MG63 (cell line): ENCODE measurements around the gene MLLT6. TPM values are rescaled to one million over a fixed set of nuclear protein-coding genes. Genes with fewer than 3 reads are reported as not detected.

Experiments
- DNase-seq: peaks from one replicate; pipeline ENCODE4 v3.0.0-alpha.2; 2020
- H3K27me3 ChIP-seq: fragments of 250-450 bp; sonication (Bioruptor Pico); 2 replicates; pipeline ENCODE4 v1.5.1; 2020; ENCODE audit warnings: mild to moderate bottlenecking, moderate library complexity
- H3K36me3 ChIP-seq: fragments of 250-450 bp; sonication (Bioruptor Pico); 2 replicates; pipeline ENCODE4 v1.5.1; 2020; ENCODE audit warnings: mild to moderate bottlenecking, moderate library complexity
- H3K4me3 ChIP-seq: fragments of 250-450 bp; sonication (Bioruptor Pico); 2 replicates; pipeline ENCODE4 v1.5.1; 2020; ENCODE audit warnings: mild to moderate bottlenecking, moderate library complexity
- H3K9me3 ChIP-seq: fragments of 250-450 bp; sonication (Bioruptor Pico); 2 replicates; pipeline ENCODE4 v1.5.1; 2020; ENCODE audit warnings: mild to moderate bottlenecking, moderate library complexity
- total RNA-seq: library from RNA; depleted of rRNA; stranded (reverse); fragments of >200 nt; shearing (Covaris generic); gene quantifications from 2 replicates; pipeline ENCODE4 v1.2.3, GENCODE V29; 2014; ENCODE audit warnings: low replicate concordance

Gene MLLT6
- total RNA-seq, 1 experiment from 2014 or later: 17.5 TPM

GRCh38 chr17:38729886-38730525 lies 24.9 kb downstream of the MLLT6 start, which contains the start of gene CISD3:
Gene CISD3 (plus strand): TSS chr17:38730341. CDS start chr17:38730359, 18 bp downstream.
- Histone ChIP-seq H3K4me3 (peak within 1 kb of the TSS; percentile 75), H3K36me3 (peaks cover 33% of the 10 kb centered on the region), H3K9me3 (no peaks in the 10 kb centered on the region), H3K27me3 (no peaks in the 10 kb centered on the region)
- peak; percentile 90 for DNase-seq

GRCh38 chr17:38730526-38731379 lies 25.7 kb downstream of the MLLT6 start:
- Histone ChIP-seq H3K27me3 (no peaks in the 10 kb centered on the region), H3K36me3 (peaks cover 33% of the 10 kb centered on the region), H3K4me3 (peak overlapping the region; percentile 75), H3K9me3 (no peaks in the 10 kb centered on the region)
- peak; percentile 80 for DNase-seq

GRCh38 chr17:38731526-38732294 lies 26.6 kb downstream of the MLLT6 start:
- H3K9me3 ChIP-seq: no peaks in the 10 kb centered on the region
- no peak for DNase-seq
- peaks cover 43% of the 10 kb centered on the region for H3K36me3 ChIP-seq
- H3K27me3 ChIP-seq: no peaks in the 10 kb centered on the region
- peak overlapping the region; percentile 75 for H3K4me3 ChIP-seq

- Histone ChIP-seq H3K9me3 (no peaks in the 10 kb centered on the region), H3K36me3 (peaks cover 49% of the 10 kb centered on the region)
- DNase-seq: no peak
Observed at GRCh38 chr17:38732376-38733281, 27.6 kb downstream of the MLLT6 start.

GRCh38 chr17:38733282-38733981 lies 28.4 kb downstream of the MLLT6 start:
- no peak for DNase-seq
- Histone ChIP-seq H3K36me3 (peaks cover 56% of the 10 kb centered on the region), H3K9me3 (no peaks in the 10 kb centered on the region), H3K4me3 (no peak overlapping the region), H3K27me3 (no peaks in the 10 kb centered on the region)

More at GRCh38 chr17:38732376-38733281, 27.6 kb downstream of the MLLT6 start:
- H3K27me3 ChIP-seq: no peaks in the 10 kb centered on the region
- H3K4me3 ChIP-seq: no peak overlapping the region

GRCh38 chr17:38733982-38734973 lies 29.2 kb downstream of the MLLT6 start:
- H3K9me3 ChIP-seq: no peaks in the 10 kb centered on the region
- no peaks in the 10 kb centered on the region for H3K27me3 ChIP-seq
- H3K4me3 ChIP-seq: no peak overlapping the region
- no peak for DNase-seq
- peaks cover 63% of the 10 kb centered on the region for H3K36me3 ChIP-seq

GRCh38 chr17:38735161-38735997 lies 30.3 kb downstream of the MLLT6 start:
- Histone ChIP-seq H3K36me3 (peaks cover 68% of the 10 kb centered on the region), H3K27me3 (no peaks in the 10 kb centered on the region), H3K4me3 (no peak overlapping the region), H3K9me3 (no peaks in the 10 kb centered on the region)
- DNase-seq: peak; percentile 54

- no peak for DNase-seq
- H3K36me3 ChIP-seq: peaks cover 49% of the 10 kb centered on the region
- no peaks in the 10 kb centered on the region for H3K9me3 ChIP-seq
- no peaks in the 10 kb centered on the region for H3K27me3 ChIP-seq
- no peak overlapping the region for H3K4me3 ChIP-seq
Observed at GRCh38 chr17:38738007-38738662, 33.1 kb downstream of the MLLT6 start.

GRCh38 chr17:38738686-38739085 lies 33.6 kb downstream of the MLLT6 start:
- no peak overlapping the region for H3K4me3 ChIP-seq
- peaks cover 46% of the 10 kb centered on the region for H3K36me3 ChIP-seq
- no peaks in the 10 kb centered on the region for H3K27me3 ChIP-seq
- H3K9me3 ChIP-seq: no peaks in the 10 kb centered on the region
- no peak for DNase-seq

- H3K27me3 ChIP-seq: no peaks in the 10 kb centered on the region
- no peak overlapping the region for H3K4me3 ChIP-seq
- peaks cover 42% of the 10 kb centered on the region for H3K36me3 ChIP-seq
- DNase-seq: no peak
- no peaks in the 10 kb centered on the region for H3K9me3 ChIP-seq
Observed at GRCh38 chr17:38739305-38739704, 34.2 kb downstream of the MLLT6 start.

- Histone ChIP-seq H3K36me3 (peaks cover 50% of the 10 kb centered on the region), H3K4me3 (no peak overlapping the region), H3K27me3 (no peaks in the 10 kb centered on the region), H3K9me3 (no peaks in the 10 kb centered on the region)
- DNase-seq: no peak
Observed at GRCh38 chr17:38740044-38740443, 35.0 kb downstream of the MLLT6 start.

- Histone ChIP-seq H3K9me3 (no peaks in the 10 kb centered on the region), H3K4me3 (no peak overlapping the region), H3K27me3 (no peaks in the 10 kb centered on the region), H3K36me3 (peaks cover 52% of the 10 kb centered on the region)
- DNase-seq: no peak
Observed at GRCh38 chr17:38740806-38741205, 35.7 kb downstream of the MLLT6 start.

- no peaks in the 10 kb centered on the region for H3K27me3 ChIP-seq
- peaks cover 46% of the 10 kb centered on the region for H3K36me3 ChIP-seq
- no peaks in the 10 kb centered on the region for H3K9me3 ChIP-seq
- no peak overlapping the region for H3K4me3 ChIP-seq
- DNase-seq: no peak
Observed at GRCh38 chr17:38741461-38741860, 36.4 kb downstream of the MLLT6 start.
